ENCODE data around the gene PTPRCAP. TPM values are rescaled to one million over a fixed set of nuclear protein-coding genes. Genes with fewer than 3 reads are reported as not detected.

Gene PTPRCAP
- total RNA-seq, 4 donors from 2014 or later = 3.5 to 6.4 (median 4.2) TPM

GRCh38 chr11:67390947-67391303 is 46.6 kb downstream of the PTPRCAP start:
- Histone ChIP-seq H3K36me3 (peaks cover 0 to 26% of the 10 kb centered on the region in 2 donors), H3K27ac (peak overlapping the region; percentile 50 to 90 (median 88)), H3K27me3 (no peaks in the 10 kb centered on the region), H3K4me3 (peak overlapping the region; percentile 67 to 78), H3K9me3 (no peaks in the 10 kb centered on the region), H3K4me1 (peaks cover 0 to 42% (median 10%) of the 10 kb centered on the region in 3 donors)
- WGBS, 2 donors (ENCODE audit: low coverage in 1 of 2) = 2 to 4% methylated on average over 12 to 13 of the region's 15 CpGs
- TF ChIP-seq EP300 (IDR thresholded peaks at IDR 0.05) (no peak), CTCF (IDR thresholded peaks at IDR 0.05) (no peak), POLR2A (IDR thresholded peaks at IDR 0.05) (no peak), POLR2AphosphoS5 (IDR thresholded peaks at IDR 0.05) (no peak)
- ATAC-seq = no peak

GRCh38 chr11:67389477-67389876 is 48.0 kb downstream of the PTPRCAP start:
- Histone ChIP-seq H3K36me3 (peaks cover 0 to 14% of the 10 kb centered on the region in 2 donors), H3K4me3 (no peak overlapping the region), H3K27ac (no peak overlapping the region), H3K9me3 (no peaks in the 10 kb centered on the region), H3K4me1 (peaks cover 0 to 52% (median 10%) of the 10 kb centered on the region in 3 donors), H3K27me3 (no peaks in the 10 kb centered on the region)
- ATAC-seq = no peak
- whole genome bisulfite sequencing, 2 donors (ENCODE audit: low coverage in 1 of 2) = 65 to 82% methylated on average over 3 to 6 of the region's 6 CpGs
- TF ChIP-seq CTCF (IDR thresholded peaks at IDR 0.05) (peak in 3 of 4 experiments; percentile 29 to 55 (median 46)), POLR2A (IDR thresholded peaks at IDR 0.05) (no peak)

GRCh38 chr11:67387518-67387917 is 50.0 kb downstream of the PTPRCAP start:
- ATAC-seq = no peak

GRCh38 chr11:67387069-67387468 is 50.4 kb downstream of the PTPRCAP start:
- H3K27ac ChIP-seq = no peak overlapping the region
- H3K27me3 ChIP-seq = no peaks in the 10 kb centered on the region
- no peak for ATAC-seq
- peaks cover 0 to 40% (median 4%) of the 10 kb centered on the region in 3 donors for H3K4me1 ChIP-seq
- no peak overlapping the region for H3K4me3 ChIP-seq
- H3K36me3 ChIP-seq = no peaks in the 10 kb centered on the region
- H3K9me3 ChIP-seq = no peaks in the 10 kb centered on the region
- 26 to 60% methylated on average over 2 to 7 of the region's 9 CpGs for WGBS, 2 donors (ENCODE audit: low coverage in 1 of 2)
- TF ChIP-seq EP300 (IDR thresholded peaks at IDR 0.05) = no peak
- TF ChIP-seq CTCF (IDR thresholded peaks at IDR 0.05) = no peak
- TF ChIP-seq POLR2A (IDR thresholded peaks at IDR 0.05) = no peak
- TF ChIP-seq POLR2AphosphoS5 (IDR thresholded peaks at IDR 0.05) = no peak

More at GRCh38 chr11:67387518-67387917, 50.0 kb downstream of the PTPRCAP start:
- Histone ChIP-seq H3K4me1 (peaks cover 0 to 39% (median 7%) of the 10 kb centered on the region in 3 donors), H3K27ac (no peak overlapping the region), H3K4me3 (no peak overlapping the region), H3K27me3 (no peaks in the 10 kb centered on the region), H3K9me3 (no peaks in the 10 kb centered on the region), H3K36me3 (no peaks in the 10 kb centered on the region)
- 52 to 55% methylated on average over 3 to 4 of the region's 6 CpGs for WGBS, 2 donors (ENCODE audit: low coverage in 1 of 2)
- TF ChIP-seq EP300 (IDR thresholded peaks at IDR 0.05) (no peak), POLR2A (IDR thresholded peaks at IDR 0.05) (no peak), CTCF (IDR thresholded peaks at IDR 0.05) (no peak)

Small RNAs within 50 kb of the gene (small RNA-seq; reads per million reads assigned to genes)
- gene RNU6-1238P = 0 reads per million in 4 donors

Other genes starting within 250 kb of the PTPRCAP start
- 10 to 100 TPM; 44.0 to 76.9 (median 64.8) TPM for gene GRK2, start 171.2 kb downstream of the PTPRCAP start, total RNA-seq
- 10 to 100 TPM; 25.6 to 61.6 (median 32.3) TPM for gene ANKRD13D, start 148.4 kb downstream of the PTPRCAP start, total RNA-seq
- 10 to 100 TPM; 33.9 to 58.4 (median 41.9) TPM for gene SSH3, start 134.2 kb downstream of the PTPRCAP start, total RNA-seq
- 10 to 100 TPM; 65.7 to 87.3 (median 74.4) TPM for gene POLD4, start 84.1 kb downstream of the PTPRCAP start, total RNA-seq
- 10 to 100 TPM in 1 of 4 donors, 1 to 10 TPM in 3; 6.1 to 21.7 (median 9.4) TPM for gene CLCF1, start 64.1 kb downstream of the PTPRCAP start, total RNA-seq
- gene RAD9A, start 45.7 kb downstream of the PTPRCAP start, total RNA-seq = 10 to 100 TPM in 2 of 4 donors, 1 to 10 TPM in 2; 8.5 to 16.0 (median 11.1) TPM
- gene PPP1CA, start 35.8 kb downstream of the PTPRCAP start, total RNA-seq = 10 to 100 TPM; 49.9 to 78.6 (median 63.4) TPM
- 1 to 10 TPM in 3 of 4 donors, under 1 TPM in 1; 0.30 to 2.0 (median 1.5) TPM for gene TBC1D10C, start 33.6 kb downstream of the PTPRCAP start, total RNA-seq
- 1 to 10 TPM in 3 of 4 donors, under 1 TPM in 1; 0.73 to 3.3 (median 1.6) TPM for gene CARNS1, start 22.0 kb downstream of the PTPRCAP start, total RNA-seq
- 10 to 100 TPM; 35.8 to 49.7 (median 45.6) TPM for gene RPS6KB2, start 9.2 kb downstream of the PTPRCAP start, total RNA-seq
- 10 to 100 TPM; 48.3 to 82.4 (median 67.6) TPM for gene CORO1B, start 5.8 kb upstream of the PTPRCAP start, total RNA-seq
- not detected for gene GPR152, start 15.0 kb upstream of the PTPRCAP start, total RNA-seq
- 1 to 10 TPM in 1 of 4 donors, under 1 TPM in 3; 0.13 to 2.4 (median 0.77) TPM for gene CABP4, start 17.7 kb upstream of the PTPRCAP start, total RNA-seq
- gene TMEM134, start 31.6 kb upstream of the PTPRCAP start, total RNA-seq = 10 to 100 TPM; 22.2 to 35.2 (median 32.5) TPM
- 10 to 100 TPM; 65.4 to 87.5 (median 78.1) TPM for gene AIP, start 45.3 kb upstream of the PTPRCAP start, total RNA-seq
- gene PITPNM1, start 67.7 kb upstream of the PTPRCAP start, total RNA-seq = 10 to 100 TPM in 3 of 4 donors, 1 to 10 TPM in 1; 9.5 to 18.7 (median 15.4) TPM
- gene CDK2AP2, start 70.5 kb upstream of the PTPRCAP start, total RNA-seq = 10 to 100 TPM; 29.1 to 69.3 (median 53.9) TPM
- gene CABP2, start 85.8 kb upstream of the PTPRCAP start, total RNA-seq = not detected
- 100 to 1,000 TPM; 514 to 845 (median 628) TPM for gene GSTP1, start 146.1 kb upstream of the PTPRCAP start, total RNA-seq
- gene NDUFV1, start 169.3 kb upstream of the PTPRCAP start, total RNA-seq = 100 to 1,000 TPM; 154 to 249 (median 180) TPM
- 10 to 100 TPM in 1 of 4 donors, 1 to 10 TPM in 3; 2.4 to 18.5 (median 4.6) TPM for gene NUDT8, start 192.3 kb upstream of the PTPRCAP start, total RNA-seq
- not detected for gene TBX10, start 202.1 kb upstream of the PTPRCAP start, total RNA-seq
- gene ACY3, start 213.0 kb upstream of the PTPRCAP start, total RNA-seq = not detected
- 1 to 10 TPM in 1 of 4 donors, not detected in 3; 3.4 TPM for gene ALDH3B2, start 236.9 kb upstream of the PTPRCAP start, total RNA-seq